GM06990 (cell line): ENCODE measurements around the gene CFAP61.

Experiments used
- DNase-seq: peaks from one replicate; pipeline ENCODE4 v3.0.0-alpha.2; 2011; ENCODE audit not compliant: insufficient read length; ENCODE audit errors: extremely low read depth
- H3K27me3 ChIP-seq: replicated peaks from 2 replicates; pipeline ENCODE4 v1.6.0; 2011; ENCODE audit warnings: low read length; ENCODE audit not compliant: control insufficient read depth, insufficient read depth
- H3K36me3 ChIP-seq: 2 replicates; pipeline ENCODE4 v1.5.1; 2011; ENCODE audit warnings: low read length; ENCODE audit not compliant: control insufficient read depth, insufficient read depth
- H3K4me3 ChIP-seq: replicated peaks from 2 replicates; pipeline ENCODE4 v1.5.1; 2011; ENCODE audit warnings: low read depth, mild to moderate bottlenecking, control low read depth, low read length
- TF ChIP-seq, protein P1 (sequence below): IDR thresholded peaks from 2 replicates; pipeline ENCODE4 v1.5.1; 2011; ENCODE audit warnings: low read length, control low read depth, mild to moderate bottlenecking, inconsistent platforms; ENCODE audit not compliant: insufficient read depth, poor library complexity, severe bottlenecking

Gene CFAP61

DNA sequence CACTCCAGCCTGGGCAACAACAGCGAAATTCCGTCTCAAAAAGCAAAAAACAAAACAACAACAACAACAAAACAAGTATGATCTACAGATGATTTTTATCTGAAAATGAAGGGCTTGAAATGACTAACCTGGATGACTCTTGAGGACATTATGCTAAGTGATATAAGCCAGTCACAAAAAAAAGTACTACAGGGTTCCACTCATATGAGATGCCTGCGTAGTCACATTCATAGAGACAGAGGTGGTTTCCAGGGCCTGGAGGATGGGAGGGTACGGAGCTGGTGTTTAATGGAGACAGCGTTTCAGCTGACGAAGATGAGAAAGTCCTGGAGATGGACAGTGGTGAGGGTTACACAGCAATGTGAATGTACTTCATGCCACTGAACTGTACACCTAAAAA, 307.3 kb downstream of the CFAP61 start:
- Histone ChIP-seq H3K27me3 (peaks cover 2% of the 10 kb centered on the region), H3K4me3 (no peak overlapping the region), H3K36me3 (no peaks in the 10 kb centered on the region)
- TF ChIP-seq, protein P1, sequence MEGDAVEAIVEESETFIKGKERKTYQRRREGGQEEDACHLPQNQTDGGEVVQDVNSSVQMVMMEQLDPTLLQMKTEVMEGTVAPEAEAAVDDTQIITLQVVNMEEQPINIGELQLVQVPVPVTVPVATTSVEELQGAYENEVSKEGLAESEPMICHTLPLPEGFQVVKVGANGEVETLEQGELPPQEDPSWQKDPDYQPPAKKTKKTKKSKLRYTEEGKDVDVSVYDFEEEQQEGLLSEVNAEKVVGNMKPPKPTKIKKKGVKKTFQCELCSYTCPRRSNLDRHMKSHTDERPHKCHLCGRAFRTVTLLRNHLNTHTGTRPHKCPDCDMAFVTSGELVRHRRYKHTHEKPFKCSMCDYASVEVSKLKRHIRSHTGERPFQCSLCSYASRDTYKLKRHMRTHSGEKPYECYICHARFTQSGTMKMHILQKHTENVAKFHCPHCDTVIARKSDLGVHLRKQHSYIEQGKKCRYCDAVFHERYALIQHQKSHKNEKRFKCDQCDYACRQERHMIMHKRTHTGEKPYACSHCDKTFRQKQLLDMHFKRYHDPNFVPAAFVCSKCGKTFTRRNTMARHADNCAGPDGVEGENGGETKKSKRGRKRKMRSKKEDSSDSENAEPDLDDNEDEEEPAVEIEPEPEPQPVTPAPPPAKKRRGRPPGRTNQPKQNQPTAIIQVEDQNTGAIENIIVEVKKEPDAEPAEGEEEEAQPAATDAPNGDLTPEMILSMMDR = no peak
- no peak for DNase-seq

DNA sequence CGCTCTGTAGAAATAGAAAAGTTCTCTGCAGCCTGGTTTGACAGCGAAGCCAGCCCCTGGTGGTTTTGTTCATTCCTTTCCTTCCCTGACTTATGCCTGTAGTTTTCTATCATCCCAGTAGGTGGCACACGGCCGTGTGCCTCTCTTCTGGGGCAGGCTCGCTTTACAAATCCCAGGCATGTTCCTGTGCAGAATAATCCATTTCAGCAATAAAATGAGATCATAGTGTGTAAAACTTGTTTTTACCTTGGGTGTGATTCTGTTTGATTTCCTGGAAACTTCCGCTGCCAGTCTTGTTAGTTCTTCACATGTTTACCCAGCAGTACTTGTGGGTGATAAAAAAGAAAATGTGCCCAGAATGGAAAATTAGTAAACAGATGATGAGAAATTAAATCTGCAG, 308.1 kb downstream of the CFAP61 start:
- H3K36me3 ChIP-seq = no peaks in the 10 kb centered on the region
- H3K27me3 ChIP-seq = peaks cover 2% of the 10 kb centered on the region
- no peak for DNase-seq
- TF ChIP-seq, protein P1 = peak; percentile 87
- no peak overlapping the region for H3K4me3 ChIP-seq

DNA sequence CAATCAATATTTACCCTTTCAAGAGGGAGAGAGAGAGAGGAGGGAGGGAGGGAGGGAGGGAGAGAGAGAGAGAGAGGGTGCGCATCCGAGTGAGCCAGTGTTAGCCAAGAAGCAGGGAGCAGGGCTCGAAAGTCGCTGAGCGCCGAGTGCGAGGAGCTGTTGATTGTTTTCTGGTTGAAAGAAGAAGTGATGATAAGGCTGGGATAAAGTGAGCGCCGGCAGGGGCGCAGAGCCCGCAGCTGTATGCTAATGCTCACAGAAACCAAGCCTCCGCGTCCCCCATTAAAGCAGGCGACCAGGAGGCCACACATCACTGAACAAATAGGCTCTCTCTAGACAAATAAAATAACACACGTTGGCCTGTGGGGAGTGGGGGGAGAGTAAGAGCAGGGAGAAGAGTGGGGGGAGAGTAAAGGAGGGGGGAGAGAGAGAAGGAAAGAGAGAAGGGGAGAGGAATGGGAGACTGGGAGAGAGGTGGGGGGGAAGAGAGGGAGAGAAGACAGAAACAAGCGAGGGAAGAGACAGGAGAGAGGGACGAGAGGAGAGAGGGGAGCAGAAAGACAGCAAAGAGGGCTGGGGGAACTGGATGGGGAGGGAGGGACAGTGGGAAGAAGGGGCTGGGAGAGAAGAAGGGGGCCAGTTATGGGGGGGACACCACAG, 310.6 kb downstream of the CFAP61 start:
- peaks cover 2% of the 10 kb centered on the region for H3K27me3 ChIP-seq
- TF ChIP-seq, protein P1 = no peak
- H3K4me3 ChIP-seq = no peak overlapping the region
- DNase-seq = no peak
- H3K36me3 ChIP-seq = no peaks in the 10 kb centered on the region

DNA sequence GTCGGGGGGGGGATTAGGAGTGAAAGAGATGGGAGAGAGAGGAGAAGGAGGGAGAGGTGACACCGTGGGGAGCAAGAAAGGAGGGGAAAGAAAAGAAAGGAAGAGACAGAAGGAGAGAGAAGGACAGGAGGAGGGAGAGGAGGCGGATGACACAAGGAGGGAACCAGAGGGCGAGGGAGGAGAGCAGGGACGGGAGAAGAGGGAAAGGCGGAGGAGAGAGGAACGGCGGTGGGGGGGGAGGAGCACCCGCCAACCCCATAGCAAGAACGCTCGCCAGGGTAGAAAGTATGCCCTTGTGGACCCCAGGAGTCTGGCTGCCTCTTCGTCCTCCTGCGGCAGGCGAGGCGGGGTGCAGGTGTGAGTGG, 311.1 kb downstream of the CFAP61 start:
- TF ChIP-seq, protein P1 = no peak
- DNase-seq = no peak
- Histone ChIP-seq H3K36me3 (no peaks in the 10 kb centered on the region), H3K4me3 (no peak overlapping the region), H3K27me3 (peaks cover 2% of the 10 kb centered on the region)

DNA sequence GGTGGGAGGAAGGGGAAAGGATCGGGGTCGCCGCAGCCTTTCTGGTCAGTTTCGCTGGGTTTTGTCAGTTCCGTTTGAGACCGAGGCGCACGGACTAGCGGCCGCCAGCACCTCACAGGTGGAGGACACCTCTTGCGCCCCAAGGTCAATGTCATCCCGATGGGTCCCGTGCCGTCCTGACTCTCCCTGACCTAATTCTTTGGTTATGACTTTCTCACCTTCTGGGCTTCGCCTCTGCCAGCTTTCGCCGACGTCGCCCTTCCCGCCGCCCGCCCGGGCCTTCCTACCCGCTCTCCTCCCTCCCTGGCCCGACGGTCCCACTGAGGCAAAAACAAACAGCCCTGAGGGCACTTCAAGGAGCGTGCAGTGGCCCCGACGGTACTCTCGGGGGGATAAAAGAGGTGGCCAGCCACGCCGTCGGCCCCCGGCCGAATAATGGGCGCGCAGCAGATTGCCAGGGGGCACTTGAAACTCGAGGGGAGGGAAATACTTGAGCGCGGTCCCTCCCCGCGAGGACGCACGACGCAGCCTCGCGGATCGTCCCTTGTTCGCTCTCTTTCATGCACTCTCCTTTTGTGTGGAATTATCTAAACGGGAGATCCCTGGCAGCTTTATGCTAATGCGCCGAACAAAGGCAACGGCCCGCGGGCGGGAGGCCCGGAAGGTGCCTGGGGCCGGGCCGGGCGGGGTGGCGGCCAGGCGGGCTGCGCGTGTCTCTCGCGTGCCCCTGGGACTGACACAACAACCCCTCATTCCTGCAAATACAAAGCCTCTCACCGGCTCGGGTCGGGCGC, 311.7 kb downstream of the CFAP61 start:
- Histone ChIP-seq H3K4me3 (no peak overlapping the region), H3K36me3 (no peaks in the 10 kb centered on the region), H3K27me3 (peaks cover 2% of the 10 kb centered on the region)
- DNase-seq = peak; percentile 26
- TF ChIP-seq, protein P1 = no peak
